ENCODE results near the gene ZNF497.

DNA sequence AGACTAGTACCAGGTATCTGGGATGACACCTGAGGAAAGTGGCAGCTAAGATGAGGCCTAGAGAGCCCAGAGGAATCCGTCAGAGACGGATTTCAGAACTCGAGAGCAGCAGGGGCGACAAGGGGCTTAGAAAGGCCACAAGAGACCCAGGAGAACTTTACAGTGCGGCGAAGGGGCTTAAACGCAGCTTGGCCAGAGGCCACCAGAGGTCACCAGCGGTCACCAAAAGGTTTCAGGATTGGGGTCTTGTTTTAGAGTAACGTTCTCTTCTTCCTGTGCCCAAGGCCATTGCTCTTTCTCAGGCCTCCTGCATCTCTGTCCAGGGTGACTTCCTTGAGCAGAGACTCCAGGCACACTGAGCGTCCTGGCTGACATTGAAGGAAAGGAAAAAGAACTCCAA is 33.6 kb downstream of the ZNF497 start:
- TF ChIP-seq, protein P1, sequence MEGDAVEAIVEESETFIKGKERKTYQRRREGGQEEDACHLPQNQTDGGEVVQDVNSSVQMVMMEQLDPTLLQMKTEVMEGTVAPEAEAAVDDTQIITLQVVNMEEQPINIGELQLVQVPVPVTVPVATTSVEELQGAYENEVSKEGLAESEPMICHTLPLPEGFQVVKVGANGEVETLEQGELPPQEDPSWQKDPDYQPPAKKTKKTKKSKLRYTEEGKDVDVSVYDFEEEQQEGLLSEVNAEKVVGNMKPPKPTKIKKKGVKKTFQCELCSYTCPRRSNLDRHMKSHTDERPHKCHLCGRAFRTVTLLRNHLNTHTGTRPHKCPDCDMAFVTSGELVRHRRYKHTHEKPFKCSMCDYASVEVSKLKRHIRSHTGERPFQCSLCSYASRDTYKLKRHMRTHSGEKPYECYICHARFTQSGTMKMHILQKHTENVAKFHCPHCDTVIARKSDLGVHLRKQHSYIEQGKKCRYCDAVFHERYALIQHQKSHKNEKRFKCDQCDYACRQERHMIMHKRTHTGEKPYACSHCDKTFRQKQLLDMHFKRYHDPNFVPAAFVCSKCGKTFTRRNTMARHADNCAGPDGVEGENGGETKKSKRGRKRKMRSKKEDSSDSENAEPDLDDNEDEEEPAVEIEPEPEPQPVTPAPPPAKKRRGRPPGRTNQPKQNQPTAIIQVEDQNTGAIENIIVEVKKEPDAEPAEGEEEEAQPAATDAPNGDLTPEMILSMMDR (conservative IDR thresholded peaks at IDR 0.05) = no peak
- no peak for TF ChIP-seq ZFX (IDR thresholded peaks at IDR 0.05)
